Activated CD8-positive, alpha-beta T cell treated with anti-CD3 and anti-CD28 coated beads, Interleukin-2, amount 10 ng/mL, durations not matched to agents 7 days and 5 days (primary cell): ENCODE results near the gene DHX58. TPM values are rescaled to one million over a fixed set of nuclear protein-coding genes. Genes with fewer than 3 reads are reported as not detected.

Experiments
- ATAC-seq: fragments of 150-1000 bp; cut with Tn5 transposase; one replicate; pipeline ENCODE4 v1.10.0; 2021; ENCODE audit warnings: moderate library complexity
- CTCF ChIA-PET: fragments of 350-600 bp; sonication (Branson Sonifier 250); formaldehyde crosslinking; loops from one replicate; lab custom pipeline; 2021; ENCODE audit warnings: antibody characterized with exemption; lab: Charles Lee
- POLR2A ChIA-PET: fragments of 350-600 bp; sonication (Branson Sonifier 250); formaldehyde crosslinking; loops from one replicate; lab custom pipeline; 2021; ENCODE audit warnings: antibody characterized with exemption; lab: Charles Lee
- DNase-seq: peaks from one replicate; pipeline ENCODE4 v3.0.0-alpha.2; 2020
- H3K27ac Mint-ChIP-seq: one replicate; pipeline ENCODE4 v1.8.0; 2021; ENCODE audit warnings: mild to moderate bottlenecking, mixed read lengths
- H3K27me3 Mint-ChIP-seq: one replicate; pipeline ENCODE4 v1.8.0; 2021; ENCODE audit warnings: low read depth, mixed read lengths
- H3K36me3 Mint-ChIP-seq: one replicate; pipeline ENCODE4 v1.8.0; 2021; ENCODE audit warnings: low read depth, mixed read lengths
- H3K4me1 Mint-ChIP-seq: one replicate; pipeline ENCODE4 v1.8.0; 2021; ENCODE audit warnings: low read depth, mixed read lengths
- H3K4me3 Mint-ChIP-seq: one replicate; pipeline ENCODE4 v1.8.0; 2021; ENCODE audit warnings: mild to moderate bottlenecking, mixed read lengths
- H3K9me3 Mint-ChIP-seq: one replicate; pipeline ENCODE4 v1.8.0; 2022; ENCODE audit warnings: mixed read lengths; ENCODE audit not compliant: insufficient read depth
- total RNA-seq, 2 experiments: library from RNA; stranded (reverse); gene quantifications; one replicate each; pipeline ENCODE4 v1.2.3, GENCODE V29; 2021

Gene DHX58
- total RNA-seq, 2 experiments from 2014 or later: 71.9 to 72.9 TPM

GRCh38 chr17:42118545-42118944 lies 6.0 kb upstream of the DHX58 start:
- DNase-seq (peak; percentile 73), ATAC-seq (peak; percentile 18)
- no peak overlapping the region for H3K4me3 Mint-ChIP-seq
- peaks cover 48% of the 10 kb centered on the region for H3K4me1 Mint-ChIP-seq
- peaks cover 29% of the 10 kb centered on the region for H3K36me3 Mint-ChIP-seq
- POLR2A ChIA-PET: interaction anchor here (1.0 to 4.0 kb wide), 2 partner anchors 101 to 130 kb away, joined by 3 to 30 read pairs; partner anchors contain the start of genes DNAJC7 and NKIRAS2
- CTCF ChIA-PET: interaction anchor here (0.5 to 16.9 kb wide), 22 partner anchors 9 to 284 kb away, joined by 3 to 168 read pairs (median 4); partner anchors contain the start of genes DNAJC7, KCNH4 and NKIRAS2
- H3K9me3 Mint-ChIP-seq: no peaks in the 10 kb centered on the region
- H3K27ac Mint-ChIP-seq: no peak overlapping the region
- H3K27me3 Mint-ChIP-seq: no peaks in the 10 kb centered on the region

GRCh38 chr17:42118126-42118510 lies 5.6 kb upstream of the DHX58 start:
- ChIA-PET POLR2A (interaction anchor here (1.0 to 4.0 kb wide), 2 partner anchors 100 to 130 kb away, joined by 3 to 30 read pairs; partner anchors contain the start of genes DNAJC7 and NKIRAS2), CTCF (interaction anchor here (0.5 to 16.9 kb wide), 20 partner anchors 9 to 200 kb away, joined by 3 to 168 read pairs (median 4); partner anchors contain the start of genes CNP, DNAJC7, NKIRAS2 and ODAD4)
- Mint-ChIP-seq H3K4me1 (peaks cover 50% of the 10 kb centered on the region), H3K9me3 (no peaks in the 10 kb centered on the region), H3K27me3 (no peaks in the 10 kb centered on the region), H3K4me3 (no peak overlapping the region), H3K36me3 (peaks cover 32% of the 10 kb centered on the region), H3K27ac (no peak overlapping the region)
- no peak for DNase-seq
- no peak for ATAC-seq

GRCh38 chr17:42117397-42118125 lies 5.0 kb upstream of the DHX58 start:
- no peaks in the 10 kb centered on the region for H3K27me3 Mint-ChIP-seq
- no peaks in the 10 kb centered on the region for H3K9me3 Mint-ChIP-seq
- H3K4me3 Mint-ChIP-seq: no peak overlapping the region
- ChIA-PET POLR2A (interaction anchor here (1.0 to 4.0 kb wide), 2 partner anchors 100 to 131 kb away, joined by 3 to 30 read pairs; partner anchors contain the start of genes DNAJC7 and NKIRAS2), CTCF (interaction anchor here (0.7 to 16.9 kb wide), 16 partner anchors 13 to 187 kb away, joined by 3 to 168 read pairs (median 4); partner anchors contain the start of genes CNP, DNAJC7, NKIRAS2 and ODAD4)
- H3K4me1 Mint-ChIP-seq: peaks cover 54% of the 10 kb centered on the region
- no peak for ATAC-seq
- peaks cover 35% of the 10 kb centered on the region for H3K36me3 Mint-ChIP-seq
- peak overlapping the region; percentile 24 for H3K27ac Mint-ChIP-seq
- no peak for DNase-seq

- Mint-ChIP-seq H3K4me3 (no peak overlapping the region), H3K36me3 (peaks cover 35% of the 10 kb centered on the region), H3K9me3 (no peaks in the 10 kb centered on the region), H3K27ac (peak overlapping the region; percentile 24), H3K4me1 (peaks cover 56% of the 10 kb centered on the region), H3K27me3 (no peaks in the 10 kb centered on the region)
- DNase-seq: peak; percentile 92
- ChIA-PET POLR2A (no interaction called here), CTCF (interaction anchor here (0.6 to 16.9 kb wide), 12 partner anchors 13 to 186 kb away, joined by 3 to 168 read pairs (median 5); partner anchors contain the start of genes CNP, DNAJC7, NKIRAS2 and ODAD4)
- ATAC-seq: peak; percentile 9
Observed at GRCh38 chr17:42116705-42117396, 4.3 kb upstream of the DHX58 start.

- peak overlapping the region; percentile 74 for H3K27ac Mint-ChIP-seq
- peaks cover 62% of the 10 kb centered on the region for H3K4me1 Mint-ChIP-seq
- POLR2A ChIA-PET: interaction anchor here (1.2 to 6.1 kb wide), 7 partner anchors 8 to 425 kb away, joined by 3 to 96 read pairs (median 15); partner anchors contain the start of genes CNP, DNAJC7, HSPB9 and KAT2A
Observed at GRCh38 chr17:42114118-42114517, 1.6 kb upstream of the DHX58 start.

GRCh38 chr17:42113293-42114069 lies 967 bp upstream of the DHX58 start:
- ChIA-PET CTCF (interaction anchor here (0.8 to 16.9 kb wide), 11 partner anchors 12 to 152 kb away, joined by 3 to 168 read pairs (median 9); partner anchors contain the start of genes DNAJC7, KCNH4 and NKIRAS2), POLR2A (interaction anchor here (0.6 to 6.1 kb wide), 26 partner anchors 8 to 424 kb away, joined by 3 to 96 read pairs (median 6); partner anchors contain the start of genes CNP, DNAJC7, GHDC and HSPB9)
- Mint-ChIP-seq H3K27ac (peak overlapping the region; percentile 98), H3K36me3 (peaks cover 56% of the 10 kb centered on the region), H3K4me3 (peak overlapping the region; percentile 36), H3K4me1 (peaks cover 64% of the 10 kb centered on the region), H3K27me3 (no peaks in the 10 kb centered on the region), H3K9me3 (no peaks in the 10 kb centered on the region)
- DNase-seq: no peak
- ATAC-seq: no peak

More at GRCh38 chr17:42114118-42114517, 1.6 kb upstream of the DHX58 start:
- H3K4me3 Mint-ChIP-seq: no peak overlapping the region
- peaks cover 52% of the 10 kb centered on the region for H3K36me3 Mint-ChIP-seq
- H3K27me3 Mint-ChIP-seq: no peaks in the 10 kb centered on the region
- ATAC-seq: no peak
- DNase-seq: no peak
- CTCF ChIA-PET: interaction anchor here (1.3 to 16.9 kb wide), 8 partner anchors 13 to 152 kb away, joined by 3 to 168 read pairs (median 16); partner anchors contain the start of genes DNAJC7 and NKIRAS2
- no peaks in the 10 kb centered on the region for H3K9me3 Mint-ChIP-seq

- ATAC-seq: peak; percentile 11
- peaks cover 58% of the 10 kb centered on the region for H3K36me3 Mint-ChIP-seq
- peaks cover 68% of the 10 kb centered on the region for H3K4me1 Mint-ChIP-seq
- no peaks in the 10 kb centered on the region for H3K27me3 Mint-ChIP-seq
- DNase-seq: peak; percentile 49
- H3K27ac Mint-ChIP-seq: peak overlapping the region; percentile 98
- H3K4me3 Mint-ChIP-seq: peak overlapping the region; percentile 90
- H3K9me3 Mint-ChIP-seq: no peaks in the 10 kb centered on the region
- POLR2A ChIA-PET: interaction anchor here (0.6 to 6.1 kb wide), 29 partner anchors 8 to 1021 kb away, joined by 3 to 96 read pairs (median 4); partner anchors contain the start of genes ACLY, CNP, DNAJC7 and GHDC
- CTCF ChIA-PET: interaction anchor here (0.7 to 16.9 kb wide), 14 partner anchors 9 to 291 kb away, joined by 3 to 168 read pairs (median 8); partner anchors contain the start of genes DNAJC7 and NKIRAS2
Observed at GRCh38 chr17:42111871-42112551, 503 bp downstream of the DHX58 start.

GRCh38 chr17:42111265-42111636 lies 1.3 kb downstream of the DHX58 start:
- Mint-ChIP-seq H3K27me3 (no peaks in the 10 kb centered on the region), H3K36me3 (peaks cover 56% of the 10 kb centered on the region), H3K4me1 (peaks cover 66% of the 10 kb centered on the region), H3K9me3 (no peaks in the 10 kb centered on the region), H3K27ac (peak overlapping the region; percentile 98), H3K4me3 (peak overlapping the region; percentile 90)
- no peak for DNase-seq
- ChIA-PET CTCF (interaction anchor here (0.7 to 16.9 kb wide), 11 partner anchors 8 to 292 kb away, joined by 3 to 168 read pairs (median 6); partner anchors contain the start of genes DNAJC7 and NKIRAS2), POLR2A (interaction anchor here (0.7 to 6.1 kb wide), 13 partner anchors 10 to 901 kb away, joined by 3 to 96 read pairs (median 10); partner anchors contain the start of genes CNP, DNAJC7, HSPB9 and KAT2A)
- ATAC-seq: no peak

GRCh38 chr17:42110301-42111264 lies 1.9 kb downstream of the DHX58 start:
- DNase-seq: no peak
- H3K36me3 Mint-ChIP-seq: peaks cover 55% of the 10 kb centered on the region
- H3K27ac Mint-ChIP-seq: peak overlapping the region; percentile 98
- ChIA-PET POLR2A (interaction anchor here (0.6 to 6.1 kb wide), 7 partner anchors 11 to 143 kb away, joined by 3 to 96 read pairs (median 22); partner anchors contain the start of genes CNP, DNAJC7, HSPB9 and KAT2A), CTCF (interaction anchor here (0.7 to 16.9 kb wide), 12 partner anchors 10 to 293 kb away, joined by 3 to 168 read pairs (median 6); partner anchors contain the start of genes DNAJC7, NKIRAS2 and ZNF385C)
- peaks cover 64% of the 10 kb centered on the region for H3K4me1 Mint-ChIP-seq
- no peaks in the 10 kb centered on the region for H3K9me3 Mint-ChIP-seq
- H3K4me3 Mint-ChIP-seq: peak overlapping the region; percentile 90
- ATAC-seq: no peak
- no peaks in the 10 kb centered on the region for H3K27me3 Mint-ChIP-seq
